Amygdala (tissue), 56 donors: ENCODE measurements around the gene C2orf72.
A peak's percentile ranks its signal among the peaks of the same experiment; 100 is the strongest.
"Not testable (repeated sequence)": the region's sequence is repeated elsewhere in the genome, so short reads cannot be mapped to it uniquely, and the experiment has no call there.

Experiments
- DNase-seq, 56 donors: peaks; one replicate each; lab custom pipeline; 2025; lab: John Stamatoyannopoulos, UW

Gene C2orf72

GRCh38 chr2:231037202-231037730 lies at the start of gene C2orf72:
Gene C2orf72, plus strand, starts transcription at chr2:231037523. Its CDS starts 43 bp downstream, at chr2:231037566.
- peak in 6 of 56 donors; percentile 23 to 50 (median 44) for DNase-seq

- no peak for DNase-seq
Measured at GRCh38 chr2:230989731-230990130, 47.6 kb upstream of the C2orf72 start.

- DNase-seq = no peak
Measured at GRCh38 chr2:230990131-230990898, 47.0 kb upstream of the C2orf72 start.

GRCh38 chr2:230990899-230991150 lies 46.5 kb upstream of the C2orf72 start:
- DNase-seq = no peak

GRCh38 chr2:230991598-230991997 lies 45.7 kb upstream of the C2orf72 start:
- no peak for DNase-seq

GRCh38 chr2:230995821-230996220 lies 41.5 kb upstream of the C2orf72 start, which contains the start of gene SPATA3:
Gene SPATA3, plus strand, starts transcription at chr2:230996121. Its CDS starts 113 bp downstream, at chr2:230996234.
- no peak for DNase-seq

- no peak for DNase-seq
Measured at GRCh38 chr2:230996661-230997060, 40.7 kb upstream of the C2orf72 start.

- DNase-seq = no peak
Measured at GRCh38 chr2:230998882-230999281, 38.4 kb upstream of the C2orf72 start.

GRCh38 chr2:230999477-230999876 lies 37.8 kb upstream of the C2orf72 start:
- no peak for DNase-seq

- no peak for DNase-seq
Measured at GRCh38 chr2:231000211-231000904, 37.0 kb upstream of the C2orf72 start.

GRCh38 chr2:231001036-231001435 lies 36.3 kb upstream of the C2orf72 start:
- no peak for DNase-seq

- no peak for DNase-seq
Measured at GRCh38 chr2:231001921-231002320, 35.4 kb upstream of the C2orf72 start.

- DNase-seq = no peak
Measured at GRCh38 chr2:231002641-231003040, 34.7 kb upstream of the C2orf72 start.

GRCh38 chr2:231003186-231003585 lies 34.1 kb upstream of the C2orf72 start:
- DNase-seq = no peak

- DNase-seq = not testable (repeated sequence)
Measured at GRCh38 chr2:231004930-231005329, 32.4 kb upstream of the C2orf72 start.

- DNase-seq = no peak
Measured at GRCh38 chr2:231007286-231008098, 29.8 kb upstream of the C2orf72 start.

- no peak for DNase-seq
Measured at GRCh38 chr2:231008131-231008530, 29.2 kb upstream of the C2orf72 start.

- DNase-seq = no peak
Measured at GRCh38 chr2:231009236-231009919, 27.9 kb upstream of the C2orf72 start.

GRCh38 chr2:231010201-231010730 lies 27.1 kb upstream of the C2orf72 start:
- no peak for DNase-seq

- no peak for DNase-seq
Measured at GRCh38 chr2:231011526-231011925, 25.8 kb upstream of the C2orf72 start.
